ENCODE measurements around the gene SPAG4. TPM values are rescaled to one million over a fixed set of nuclear protein-coding genes. Genes with fewer than 3 reads are reported as not detected.

SPAG4 gene
- total RNA-seq, 1 donor from 2014 or later = 1.0 TPM

- no peaks in the 10 kb centered on the region for H3K9me3 ChIP-seq (ENCODE audit: control insufficient read depth in 3 of 3, low read length in 3 of 3)
- no peak overlapping the region for H3K9ac ChIP-seq (ENCODE audit: low read depth in 1 of 3, low read length in 3 of 3)
These were observed 17.2 kb upstream of the SPAG4 start for GRCh38 chr20:35598476-35598875.

GRCh38 chr20:35598899-35599775 is 16.5 kb upstream of the SPAG4 start:
- Histone ChIP-seq H3K27ac (ENCODE audit: low read depth, low read length) (no peak overlapping the region), H3K9me3 (ENCODE audit: control insufficient read depth in 3 of 3, low read length in 3 of 3) (no peaks in the 10 kb centered on the region), H3K36me3 (ENCODE audit: control insufficient read depth in 3 of 3, insufficient read depth in 3 of 3, low read length in 3 of 3) (no peaks in the 10 kb centered on the region), H3K4me1 (ENCODE audit: control insufficient read depth in 3 of 3, insufficient read depth in 3 of 3, low read length in 3 of 3) (peaks cover 9 to 19% (median 15%) of the 10 kb centered on the region in 3 donors), H3K4me3 (ENCODE audit: low read length in 3 of 3) (no peak overlapping the region), H3K9ac (ENCODE audit: low read depth in 1 of 3, low read length in 3 of 3) (no peak overlapping the region), H3K27me3 (ENCODE audit: control insufficient read depth in 3 of 3, insufficient read depth in 3 of 3, low read length in 3 of 3) (peaks cover 9 to 17% (median 15%) of the 10 kb centered on the region in 3 donors)

More at GRCh38 chr20:35598476-35598875, 17.2 kb upstream of the SPAG4 start:
- Histone ChIP-seq H3K27ac (ENCODE audit: low read depth, low read length) (no peak overlapping the region), H3K27me3 (ENCODE audit: control insufficient read depth in 3 of 3, insufficient read depth in 3 of 3, low read length in 3 of 3) (peaks cover 9 to 17% (median 15%) of the 10 kb centered on the region in 3 donors), H3K36me3 (ENCODE audit: control insufficient read depth in 3 of 3, insufficient read depth in 3 of 3, low read length in 3 of 3) (no peaks in the 10 kb centered on the region), H3K4me3 (ENCODE audit: low read length in 3 of 3) (no peak overlapping the region), H3K4me1 (ENCODE audit: control insufficient read depth in 3 of 3, insufficient read depth in 3 of 3, low read length in 3 of 3) (peaks cover 9 to 19% (median 15%) of the 10 kb centered on the region in 3 donors)

- Histone ChIP-seq H3K4me3 (ENCODE audit: low read length in 3 of 3) (no peak overlapping the region), H3K36me3 (ENCODE audit: control insufficient read depth in 3 of 3, insufficient read depth in 3 of 3, low read length in 3 of 3) (no peaks in the 10 kb centered on the region), H3K4me1 (ENCODE audit: control insufficient read depth in 3 of 3, insufficient read depth in 3 of 3, low read length in 3 of 3) (peaks cover 9 to 19% (median 15%) of the 10 kb centered on the region in 3 donors), H3K27ac (ENCODE audit: low read depth, low read length) (no peak overlapping the region), H3K9ac (ENCODE audit: low read depth in 1 of 3, low read length in 3 of 3) (no peak overlapping the region), H3K27me3 (ENCODE audit: control insufficient read depth in 3 of 3, insufficient read depth in 3 of 3, low read length in 3 of 3) (peaks cover 9 to 17% (median 15%) of the 10 kb centered on the region in 3 donors), H3K9me3 (ENCODE audit: control insufficient read depth in 3 of 3, low read length in 3 of 3) (no peaks in the 10 kb centered on the region)
These were observed 15.9 kb upstream of the SPAG4 start for GRCh38 chr20:35599776-35600120.

GRCh38 chr20:35600176-35600992 is 15.2 kb upstream of the SPAG4 start:
- Histone ChIP-seq H3K4me1 (ENCODE audit: control insufficient read depth in 3 of 3, insufficient read depth in 3 of 3, low read length in 3 of 3) (peaks cover 9 to 19% (median 15%) of the 10 kb centered on the region in 3 donors), H3K4me3 (ENCODE audit: low read length in 3 of 3) (peak overlapping the region; percentile 67 to 73 (median 70)), H3K9me3 (ENCODE audit: control insufficient read depth in 3 of 3, low read length in 3 of 3) (no peaks in the 10 kb centered on the region), H3K27me3 (ENCODE audit: control insufficient read depth in 3 of 3, insufficient read depth in 3 of 3, low read length in 3 of 3) (peaks cover 9 to 17% (median 15%) of the 10 kb centered on the region in 3 donors), H3K9ac (ENCODE audit: low read depth in 1 of 3, low read length in 3 of 3) (peak overlapping the region in 1 of 3 donors; percentile 57), H3K36me3 (ENCODE audit: control insufficient read depth in 3 of 3, insufficient read depth in 3 of 3, low read length in 3 of 3) (no peaks in the 10 kb centered on the region), H3K27ac (ENCODE audit: low read depth, low read length) (no peak overlapping the region)

- Histone ChIP-seq H3K4me3 (ENCODE audit: low read length in 3 of 3) (peak overlapping the region; percentile 67 to 73 (median 70)), H3K9me3 (ENCODE audit: control insufficient read depth in 3 of 3, low read length in 3 of 3) (no peaks in the 10 kb centered on the region), H3K27me3 (ENCODE audit: control insufficient read depth in 3 of 3, insufficient read depth in 3 of 3, low read length in 3 of 3) (peaks cover 11 to 17% (median 15%) of the 10 kb centered on the region in 3 donors), H3K9ac (ENCODE audit: low read depth in 1 of 3, low read length in 3 of 3) (peak overlapping the region; percentile 50 to 78 (median 57)), H3K27ac (ENCODE audit: low read depth, low read length) (no peak overlapping the region), H3K36me3 (ENCODE audit: control insufficient read depth in 3 of 3, insufficient read depth in 3 of 3, low read length in 3 of 3) (no peaks in the 10 kb centered on the region), H3K4me1 (ENCODE audit: control insufficient read depth in 3 of 3, insufficient read depth in 3 of 3, low read length in 3 of 3) (peaks cover 9 to 19% (median 15%) of the 10 kb centered on the region in 3 donors)
These were observed 14.3 kb upstream of the SPAG4 start for GRCh38 chr20:35600993-35601973.

GRCh38 chr20:35601990-35602389 is 13.6 kb upstream of the SPAG4 start:
- peak overlapping the region in 2 of 3 donors; percentile 50 to 78 for H3K9ac ChIP-seq (ENCODE audit: low read depth in 1 of 3, low read length in 3 of 3)
- H3K27me3 ChIP-seq (ENCODE audit: control insufficient read depth in 3 of 3, insufficient read depth in 3 of 3, low read length in 3 of 3) = peaks cover 11 to 17% (median 15%) of the 10 kb centered on the region in 3 donors
- H3K4me3 ChIP-seq (ENCODE audit: low read length in 3 of 3) = peak overlapping the region; percentile 67 to 73 (median 70)
- H3K4me1 ChIP-seq (ENCODE audit: control insufficient read depth in 3 of 3, insufficient read depth in 3 of 3, low read length in 3 of 3) = peaks cover 9 to 19% (median 15%) of the 10 kb centered on the region in 3 donors
- no peaks in the 10 kb centered on the region for H3K9me3 ChIP-seq (ENCODE audit: control insufficient read depth in 3 of 3, low read length in 3 of 3)
- no peaks in the 10 kb centered on the region for H3K36me3 ChIP-seq (ENCODE audit: control insufficient read depth in 3 of 3, insufficient read depth in 3 of 3, low read length in 3 of 3)
- no peak overlapping the region for H3K27ac ChIP-seq (ENCODE audit: low read depth, low read length)

GRCh38 chr20:35602851-35603495 is 12.7 kb upstream of the SPAG4 start:
- no peak overlapping the region for H3K4me3 ChIP-seq (ENCODE audit: low read length in 3 of 3)
- H3K27ac ChIP-seq (ENCODE audit: low read depth, low read length) = no peak overlapping the region
- H3K27me3 ChIP-seq (ENCODE audit: control insufficient read depth in 3 of 3, insufficient read depth in 3 of 3, low read length in 3 of 3) = peaks cover 11 to 17% (median 15%) of the 10 kb centered on the region in 3 donors
- H3K4me1 ChIP-seq (ENCODE audit: control insufficient read depth in 3 of 3, insufficient read depth in 3 of 3, low read length in 3 of 3) = peaks cover 9 to 19% (median 15%) of the 10 kb centered on the region in 3 donors
- H3K9me3 ChIP-seq (ENCODE audit: control insufficient read depth in 3 of 3, low read length in 3 of 3) = no peaks in the 10 kb centered on the region
- no peaks in the 10 kb centered on the region for H3K36me3 ChIP-seq (ENCODE audit: control insufficient read depth in 3 of 3, insufficient read depth in 3 of 3, low read length in 3 of 3)
- no peak overlapping the region for H3K9ac ChIP-seq (ENCODE audit: low read depth in 1 of 3, low read length in 3 of 3)

GRCh38 chr20:35603695-35604448 is 11.8 kb upstream of the SPAG4 start:
- H3K4me1 ChIP-seq (ENCODE audit: control insufficient read depth in 3 of 3, insufficient read depth in 3 of 3, low read length in 3 of 3) = peaks cover 9 to 19% (median 15%) of the 10 kb centered on the region in 3 donors

More at GRCh38 chr20:35603695-35604448, 11.8 kb upstream of the SPAG4 start:
- H3K9me3 ChIP-seq (ENCODE audit: control insufficient read depth in 3 of 3, low read length in 3 of 3) = no peaks in the 10 kb centered on the region
- peaks cover 11 to 17% (median 15%) of the 10 kb centered on the region in 3 donors for H3K27me3 ChIP-seq (ENCODE audit: control insufficient read depth in 3 of 3, insufficient read depth in 3 of 3, low read length in 3 of 3)
- no peak overlapping the region for H3K4me3 ChIP-seq (ENCODE audit: low read length in 3 of 3)
- H3K27ac ChIP-seq (ENCODE audit: low read depth, low read length) = no peak overlapping the region
- no peaks in the 10 kb centered on the region for H3K36me3 ChIP-seq (ENCODE audit: control insufficient read depth in 3 of 3, insufficient read depth in 3 of 3, low read length in 3 of 3)
- H3K9ac ChIP-seq (ENCODE audit: low read depth in 1 of 3, low read length in 3 of 3) = no peak overlapping the region
